ENCODE results near the gene ANKRD33B.

- TF ChIP-seq CREB1 (IDR thresholded peaks at IDR 0.05) = no peak
- TF ChIP-seq CTCF (IDR thresholded peaks at IDR 0.05; ENCODE audit: control extremely low read depth in 1 of 3, insufficient read depth in 1 of 3, low read depth in 1 of 3, low read length in 3 of 3) = no peak
- no peak for TF ChIP-seq MAX (IDR thresholded peaks at IDR 0.05)
- TF ChIP-seq ASH2L (IDR thresholded peaks at IDR 0.05; ENCODE audit: low read length) = no peak
- no peak for TF ChIP-seq E2F6 (IDR thresholded peaks at IDR 0.05)
- no peak for TF ChIP-seq EZH2 (IDR thresholded peaks at IDR 0.05; ENCODE audit: low read depth, low read length, severe bottlenecking)
- no peak for TF ChIP-seq ZNF274 (IDR thresholded peaks at IDR 0.05; ENCODE audit: borderline replicate concordance, extremely low read depth, low read length)
- TF ChIP-seq CBX8 (IDR thresholded peaks at IDR 0.05; ENCODE audit: borderline replicate concordance, low read depth, low read length) = no peak
- no peak for TF ChIP-seq ATF2 (IDR thresholded peaks at IDR 0.05; ENCODE audit: low read length)
- no peak for TF ChIP-seq TCF12 (IDR thresholded peaks at IDR 0.05; ENCODE audit: low read depth, low read length)
- no peak for TF ChIP-seq POLR2A (IDR thresholded peaks at IDR 0.05; ENCODE audit: control extremely low read depth in 1 of 2, low read depth in 2 of 2, low read length in 2 of 2)
Observed at GRCh38 chr5:10596310-10596703, 32.4 kb downstream of the ANKRD33B start.
